B cell (primary cell): Measurements from ENCODE around the gene EOGT. TPM values are rescaled to one million over a fixed set of nuclear protein-coding genes. Genes with fewer than 3 reads are reported as not detected.

Experiments used
- ATAC-seq: fragments of 200-7000 bp; cut with Tn5 transposase; one replicate; pipeline ENCODE4 v1.10.0; 2021; ENCODE audit warnings: low read depth, mild to moderate bottlenecking, moderate number of reproducible peaks, moderate library complexity
- CTCF ChIA-PET: fragments of 350-600 bp; sonication (Branson Sonifier 250); formaldehyde crosslinking; loops from one replicate; lab custom pipeline; 2021; ENCODE audit warnings: antibody characterized with exemption, inconsistent platforms; lab: Charles Lee
- POLR2A ChIA-PET: fragments of 350-600 bp; sonication (Branson Sonifier 250); formaldehyde crosslinking; loops from one replicate; lab custom pipeline; 2021; ENCODE audit warnings: antibody characterized with exemption; lab: Charles Lee
- DNase-seq: peaks from one replicate; pipeline ENCODE4 v3.0.0; 2013
- H2AFZ ChIP-seq: 2 replicates; pipeline ENCODE4 v1.6.1; 2012; ENCODE audit warnings: mild to moderate bottlenecking, low read depth, low read length; ENCODE audit not compliant: insufficient read depth, poor library complexity, severe bottlenecking
- H3K27ac ChIP-seq, 2 donors: 1 replicate in 1 of 2; 2 replicates in 1 of 2; pipeline ENCODE4 v1.5.1; 2012 to 2013; ENCODE audit warnings: low read length in 2 of 2, mild to moderate bottlenecking in 2 of 2, moderate library complexity in 1 of 2
- H3K27me3 ChIP-seq, 4 experiments: fragments of 200-600 bp in 1 of 4; sonication (generic) in 1 of 4; replicated peaks in 1 of 4; 1 replicate in 2 of 4; 2 replicates in 2 of 4; pipeline versions ENCODE4 v1.6.1 to v1.7.0; 2013 to 2016; ENCODE audit warnings: low read length in 3 of 4, mild to moderate bottlenecking in 2 of 4, mixed read lengths in 1 of 4, moderate library complexity in 1 of 4; ENCODE audit not compliant: insufficient read depth in 4 of 4, control insufficient read depth in 3 of 4; ENCODE audit errors: control extremely low read depth in 1 of 4
- H3K36me3 ChIP-seq, 2 experiments: replicated peaks in 1 of 2; 1 replicate in 1 of 2; 2 replicates in 1 of 2; pipeline versions ENCODE4 v1.6.1 to v1.7.1; 2013; ENCODE audit warnings: low read length in 1 of 2; ENCODE audit not compliant: insufficient read depth in 2 of 2, control insufficient read depth in 1 of 2; ENCODE audit errors: control extremely low read depth in 1 of 2, extremely low read depth in 1 of 2
- H3K4me1 ChIP-seq, 2 donors: fragments of 200-600 bp in 1 of 2; sonication (generic) in 1 of 2; 1 replicate in 1 of 2; 2 replicates in 1 of 2; pipeline versions ENCODE4 v1.5.1 to v1.6.1; 2013 to 2017; ENCODE audit warnings: low read length in 2 of 2; ENCODE audit not compliant: control insufficient read depth in 2 of 2, insufficient read depth in 2 of 2
- H3K4me2 ChIP-seq: replicated peaks from 2 replicates; pipeline ENCODE3; 2012; ENCODE audit warnings: mild to moderate bottlenecking, low read depth, low read length; ENCODE audit not compliant: poor library complexity, severe bottlenecking
- H3K4me3 ChIP-seq, 5 experiments: fragments of 200-600 bp in 1 of 5; sonication (generic) in 1 of 5; 1 replicate in 3 of 5; 2 replicates in 2 of 5; pipeline versions ENCODE4 v1.5.1 to v1.7.0; 2011 to 2016; ENCODE audit warnings: low read length in 4 of 5, mild to moderate bottlenecking in 4 of 5, low read depth in 2 of 5, control low read depth in 1 of 5, moderate library complexity in 1 of 5; ENCODE audit not compliant: insufficient read depth in 1 of 5; ENCODE audit errors: control extremely low read depth in 1 of 5, extremely low read depth in 1 of 5
- H3K79me2 ChIP-seq: fragments of 200-600 bp; sonication (generic); one replicate; pipeline ENCODE4 v1.6.0; 2016; ENCODE audit warnings: low read length; ENCODE audit not compliant: control insufficient read depth, insufficient read depth
- H3K9ac ChIP-seq: fragments of 200-600 bp; sonication (generic); 2 replicates; pipeline ENCODE4 v1.6.1; 2017; ENCODE audit warnings: mild to moderate bottlenecking, low read length, moderate library complexity
- H3K9me3 ChIP-seq, 3 donors: one replicate each; pipeline versions ENCODE4 v1.6.1 to v1.7.1; 2013; ENCODE audit warnings: low read length in 2 of 3; ENCODE audit not compliant: control insufficient read depth in 2 of 3, insufficient read depth in 1 of 3; ENCODE audit errors: control extremely low read depth in 1 of 3
- H4K20me1 ChIP-seq: 2 replicates; pipeline ENCODE4 v1.6.0; 2012; ENCODE audit warnings: mild to moderate bottlenecking, low read length; ENCODE audit not compliant: insufficient read depth, control insufficient read depth, poor library complexity, severe bottlenecking
- H3K27ac Mint-ChIP-seq: one replicate; pipeline ENCODE4 v1.8.0; 2021; ENCODE audit warnings: mixed read lengths
- H3K27me3 Mint-ChIP-seq: one replicate; pipeline ENCODE4 v1.8.0; 2021; ENCODE audit warnings: mixed read lengths
- H3K4me1 Mint-ChIP-seq: one replicate; pipeline ENCODE4 v1.8.0; 2021; ENCODE audit warnings: mixed read lengths
- H3K4me3 Mint-ChIP-seq: one replicate; pipeline ENCODE4 v1.8.0; 2021; ENCODE audit warnings: mixed read lengths
- H3K9me3 Mint-ChIP-seq: one replicate; pipeline ENCODE4 v1.8.0; 2022; ENCODE audit warnings: mixed read lengths; ENCODE audit not compliant: insufficient read depth
- EZH2 ChIP-seq: IDR thresholded peaks from 2 replicates; pipeline ENCODE4 v1.6.1; 2012; ENCODE audit warnings: borderline replicate concordance, low read depth, mild to moderate bottlenecking, moderate library complexity, low read length; ENCODE audit not compliant: insufficient read depth, poor library complexity, severe bottlenecking
- WGBS: methylation state at CpG from one replicate; pipeline ENCODE4 v1.1.5; 2013; ENCODE audit warnings: missing lambda C conversion rate; ENCODE audit not compliant: insufficient coverage; 5-methylcytosine and 5-hydroxymethylcytosine counted together
- intact Hi-C: fragments of 100-400 bp; cut with micrococcal nuclease; formaldehyde crosslinking; loops from one replicate; pipeline ENCODE4 v1.10.0; 2022
- polyA plus RNA-seq: library from polyadenylated mRNA; depleted of rRNA; stranded (reverse); fragments of >200 nt; gene quantifications from 2 replicates; pipeline ENCODE4 v1.2.3, GENCODE V29; 2012
- total RNA-seq, 2 donors: library from RNA; stranded (reverse); fragments of 120-200 nt in 1 of 2; gene quantifications; 1 replicate in 1 of 2; 2 replicates in 1 of 2; pipeline versions ENCODE4 v1.2.3 to v1.2.4, GENCODE V29; 2013 to 2022
- TF ChIP-seq, protein P1 (sequence below): fragments of 200-600 bp; IDR thresholded peaks from one replicate; pipeline ENCODE4 v1.8.0; 2022; ENCODE audit warnings: antibody characterized with exemption, mild to moderate bottlenecking

Gene EOGT
- total and polyA plus RNA-seq, 2 donors (not counting 1 experiment from before 2014, with no cell fraction given) = 1.7 to 15.5 TPM

GRCh38 chr3:68977486-68978167 is 35.9 kb downstream of the EOGT start:
- CTCF ChIA-PET = no interaction called here
- H3K4me3 ChIP-seq = no peak overlapping the region
- peaks cover 1 to 9% of the 10 kb centered on the region in 2 experiments for H3K36me3 ChIP-seq
- 95% methylated on average over 3 of the region's 8 CpGs for WGBS
- DNase-seq (no peak), ATAC-seq (no peak)
- H3K27ac Mint-ChIP-seq = no peak overlapping the region
- intact Hi-C loops = no loop called here
- no peak overlapping the region for H3K9ac ChIP-seq
- no peaks in the 10 kb centered on the region for H3K9me3 ChIP-seq
- H3K27ac ChIP-seq = no peak overlapping the region
- no peak overlapping the region for H2AFZ ChIP-seq
- H3K4me2 ChIP-seq = no peak overlapping the region
- no peaks in the 10 kb centered on the region for H3K4me1 ChIP-seq
- no peak overlapping the region for H3K4me3 Mint-ChIP-seq
- no peaks in the 10 kb centered on the region for H4K20me1 ChIP-seq
- H3K79me2 ChIP-seq = no peaks in the 10 kb centered on the region
- H3K4me1 Mint-ChIP-seq = no peaks in the 10 kb centered on the region
- H3K9me3 Mint-ChIP-seq = no peaks in the 10 kb centered on the region
- no peaks in the 10 kb centered on the region for H3K27me3 ChIP-seq
- H3K27me3 Mint-ChIP-seq = no peaks in the 10 kb centered on the region
- TF ChIP-seq, protein P1, sequence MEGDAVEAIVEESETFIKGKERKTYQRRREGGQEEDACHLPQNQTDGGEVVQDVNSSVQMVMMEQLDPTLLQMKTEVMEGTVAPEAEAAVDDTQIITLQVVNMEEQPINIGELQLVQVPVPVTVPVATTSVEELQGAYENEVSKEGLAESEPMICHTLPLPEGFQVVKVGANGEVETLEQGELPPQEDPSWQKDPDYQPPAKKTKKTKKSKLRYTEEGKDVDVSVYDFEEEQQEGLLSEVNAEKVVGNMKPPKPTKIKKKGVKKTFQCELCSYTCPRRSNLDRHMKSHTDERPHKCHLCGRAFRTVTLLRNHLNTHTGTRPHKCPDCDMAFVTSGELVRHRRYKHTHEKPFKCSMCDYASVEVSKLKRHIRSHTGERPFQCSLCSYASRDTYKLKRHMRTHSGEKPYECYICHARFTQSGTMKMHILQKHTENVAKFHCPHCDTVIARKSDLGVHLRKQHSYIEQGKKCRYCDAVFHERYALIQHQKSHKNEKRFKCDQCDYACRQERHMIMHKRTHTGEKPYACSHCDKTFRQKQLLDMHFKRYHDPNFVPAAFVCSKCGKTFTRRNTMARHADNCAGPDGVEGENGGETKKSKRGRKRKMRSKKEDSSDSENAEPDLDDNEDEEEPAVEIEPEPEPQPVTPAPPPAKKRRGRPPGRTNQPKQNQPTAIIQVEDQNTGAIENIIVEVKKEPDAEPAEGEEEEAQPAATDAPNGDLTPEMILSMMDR = no peak
- no peak for TF ChIP-seq EZH2
- POLR2A ChIA-PET = no interaction called here

DNA sequence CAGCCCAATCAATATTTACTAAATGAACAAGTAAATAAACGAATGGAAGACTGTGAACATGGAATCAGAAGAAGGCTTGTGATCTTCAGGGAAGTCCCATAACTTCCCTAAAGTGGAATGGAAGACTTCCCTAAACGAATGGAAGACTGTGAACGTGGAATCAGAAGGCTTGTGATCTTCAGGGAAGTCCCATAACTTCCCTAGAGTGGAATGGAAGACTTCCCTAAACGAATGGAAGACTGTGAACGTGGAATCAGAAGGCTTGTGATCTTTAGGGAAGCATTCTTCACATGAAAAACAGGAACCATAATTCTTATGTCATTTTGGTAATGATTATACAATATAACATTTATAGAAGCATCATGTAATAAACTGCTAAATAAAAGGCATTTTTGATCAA is 38.8 kb downstream of the EOGT start:
- Histone ChIP-seq H3K4me3 (no peak overlapping the region), H3K79me2 (no peaks in the 10 kb centered on the region), H3K9ac (no peak overlapping the region), H3K4me1 (no peaks in the 10 kb centered on the region), H3K27ac (no peak overlapping the region), H3K9me3 (no peaks in the 10 kb centered on the region), H3K4me2 (no peak overlapping the region), H3K27me3 (no peaks in the 10 kb centered on the region), H2AFZ (no peak overlapping the region), H4K20me1 (no peaks in the 10 kb centered on the region), H3K36me3 (peaks cover 0 to 2% of the 10 kb centered on the region in 2 experiments)
- ATAC-seq (no peak), DNase-seq (no peak)
- no peaks in the 10 kb centered on the region for H3K4me1 Mint-ChIP-seq
- peaks cover 9% of the 10 kb centered on the region for H3K27me3 Mint-ChIP-seq
- no peaks in the 10 kb centered on the region for H3K9me3 Mint-ChIP-seq
- H3K4me3 Mint-ChIP-seq = no peak overlapping the region
- H3K27ac Mint-ChIP-seq = no peak overlapping the region
- TF ChIP-seq EZH2 = no peak
- TF ChIP-seq, protein P1 = no peak
- ChIA-PET CTCF (no interaction called here), POLR2A (no interaction called here)
- intact Hi-C loops = no loop called here
- no CpG with 5 or more reads among the region's 5 CpGs for WGBS
